ENCODE results near the gene MYBPH. TPM values are rescaled to one million over a fixed set of nuclear protein-coding genes. Genes with fewer than 3 reads are reported as not detected.

Gene MYBPH
- total and polyA plus RNA-seq, 2 of the 13 experiments (the other 11 are each of a cell fraction or from before 2014, with no cell fraction given) = not detected

- TF ChIP-seq, protein P1, sequence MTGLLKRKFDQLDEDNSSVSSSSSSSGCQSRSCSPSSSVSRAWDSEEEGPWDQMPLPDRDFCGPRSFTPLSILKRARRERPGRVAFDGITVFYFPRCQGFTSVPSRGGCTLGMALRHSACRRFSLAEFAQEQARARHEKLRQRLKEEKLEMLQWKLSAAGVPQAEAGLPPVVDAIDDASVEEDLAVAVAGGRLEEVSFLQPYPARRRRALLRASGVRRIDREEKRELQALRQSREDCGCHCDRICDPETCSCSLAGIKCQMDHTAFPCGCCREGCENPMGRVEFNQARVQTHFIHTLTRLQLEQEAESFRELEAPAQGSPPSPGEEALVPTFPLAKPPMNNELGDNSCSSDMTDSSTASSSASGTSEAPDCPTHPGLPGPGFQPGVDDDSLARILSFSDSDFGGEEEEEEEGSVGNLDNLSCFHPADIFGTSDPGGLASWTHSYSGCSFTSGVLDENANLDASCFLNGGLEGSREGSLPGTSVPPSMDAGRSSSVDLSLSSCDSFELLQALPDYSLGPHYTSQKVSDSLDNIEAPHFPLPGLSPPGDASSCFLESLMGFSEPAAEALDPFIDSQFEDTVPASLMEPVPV (CRISPR knock-in tag; IDR thresholded peaks at IDR 0.05) = no peak
- TF ChIP-seq JARID2 (CRISPR knock-in tag; IDR thresholded peaks at IDR 0.05; ENCODE audit: insufficient replicate concordance) (no peak), CCDC6 (CRISPR knock-in tag; IDR thresholded peaks at IDR 0.05) (no peak), MLLT10 (CRISPR knock-in tag; IDR thresholded peaks at IDR 0.05) (no peak), ZNF777 (CRISPR knock-in tag; IDR thresholded peaks at IDR 0.05) (no peak), SNAPC4 (CRISPR knock-in tag; IDR thresholded peaks at IDR 0.05) (no peak), ZNF878 (CRISPR knock-in tag; IDR thresholded peaks at IDR 0.05) (no peak), E2F5 (CRISPR knock-in tag; conservative IDR thresholded peaks at IDR 0.05) (no peak), NFYB (CRISPR knock-in tag; IDR thresholded peaks at IDR 0.05) (no peak)
Measured at GRCh38 chr1:203158423-203158822, 17.2 kb downstream of the MYBPH start (continued).

Measured in HepG2 (cell line).